ENCODE measurements around the gene FAM169A.
A peak's percentile ranks its signal among the peaks of the same experiment; 100 is the strongest.
"Not testable (repeated sequence)": the region's sequence is repeated elsewhere in the genome, so short reads cannot be mapped to it uniquely, and the experiment has no call there.

Gene FAM169A

GRCh38 chr5:74791669-74792068 is 74.5 kb downstream of the FAM169A start:
- DNase-seq, result not testable (repeated sequence)

GRCh38 chr5:74787424-74787823 is 78.8 kb downstream of the FAM169A start:
- DNase-seq, result no peak

DNA sequence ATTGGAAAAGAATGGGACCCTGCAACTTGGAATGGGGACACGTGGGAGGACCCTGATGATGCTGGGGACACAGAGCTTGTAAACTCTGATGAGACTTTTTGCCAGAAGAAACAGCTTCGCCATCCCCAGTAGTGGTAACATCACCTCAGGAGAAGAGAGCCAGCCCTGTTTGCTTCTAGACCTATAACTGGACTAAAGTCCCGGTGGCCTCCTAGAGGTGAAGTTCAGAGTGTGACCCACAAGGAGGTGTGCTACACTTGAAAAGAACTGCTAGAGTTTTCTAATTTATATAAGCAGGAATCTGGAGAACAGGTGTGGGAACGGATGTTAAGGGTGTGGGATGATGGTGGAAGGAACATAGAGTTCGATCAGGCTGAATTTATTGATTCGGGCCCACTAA is 79.3 kb downstream of the FAM169A start:
- no peak for DNase-seq

DNA sequence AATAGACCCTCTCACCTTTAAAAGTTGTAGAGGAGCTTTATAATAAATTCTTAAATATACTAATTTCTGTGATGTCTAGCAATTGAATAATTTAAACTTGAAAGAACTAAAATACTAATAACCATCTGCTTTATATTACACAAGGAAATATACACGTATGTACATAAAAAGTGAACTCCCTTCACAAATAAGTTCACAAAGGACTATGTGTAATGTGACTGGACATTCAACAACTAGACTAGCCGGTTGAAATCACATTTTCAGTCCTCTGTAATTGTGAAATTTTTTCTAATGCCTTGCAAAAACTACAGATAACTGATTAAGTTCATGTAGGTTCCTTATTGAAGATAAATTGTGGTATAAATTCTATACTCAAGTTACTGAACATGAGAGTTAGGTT is 87.6 kb downstream of the FAM169A start:
- DNase-seq, result no peak

GRCh38 chr5:74772359-74772758 is 93.8 kb downstream of the FAM169A start:
- no peak for DNase-seq

DNA sequence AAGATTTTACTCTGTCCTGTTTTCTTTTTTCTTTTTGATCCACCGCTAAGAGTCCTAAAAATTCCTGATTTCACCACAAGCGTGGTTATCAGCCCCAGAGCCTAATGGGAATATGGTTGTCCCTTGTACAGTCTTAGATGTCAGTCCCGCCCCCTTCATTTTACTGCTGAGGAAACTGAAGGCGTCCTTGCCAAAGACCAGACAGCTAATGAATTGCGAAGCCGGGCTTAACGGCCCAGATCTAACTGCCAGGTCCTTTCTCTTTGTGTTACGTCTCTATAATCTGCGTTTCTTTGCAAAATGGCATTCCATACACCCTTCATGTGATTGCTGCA is 98.6 kb downstream of the FAM169A start:
- DNase-seq, result no peak

DNA sequence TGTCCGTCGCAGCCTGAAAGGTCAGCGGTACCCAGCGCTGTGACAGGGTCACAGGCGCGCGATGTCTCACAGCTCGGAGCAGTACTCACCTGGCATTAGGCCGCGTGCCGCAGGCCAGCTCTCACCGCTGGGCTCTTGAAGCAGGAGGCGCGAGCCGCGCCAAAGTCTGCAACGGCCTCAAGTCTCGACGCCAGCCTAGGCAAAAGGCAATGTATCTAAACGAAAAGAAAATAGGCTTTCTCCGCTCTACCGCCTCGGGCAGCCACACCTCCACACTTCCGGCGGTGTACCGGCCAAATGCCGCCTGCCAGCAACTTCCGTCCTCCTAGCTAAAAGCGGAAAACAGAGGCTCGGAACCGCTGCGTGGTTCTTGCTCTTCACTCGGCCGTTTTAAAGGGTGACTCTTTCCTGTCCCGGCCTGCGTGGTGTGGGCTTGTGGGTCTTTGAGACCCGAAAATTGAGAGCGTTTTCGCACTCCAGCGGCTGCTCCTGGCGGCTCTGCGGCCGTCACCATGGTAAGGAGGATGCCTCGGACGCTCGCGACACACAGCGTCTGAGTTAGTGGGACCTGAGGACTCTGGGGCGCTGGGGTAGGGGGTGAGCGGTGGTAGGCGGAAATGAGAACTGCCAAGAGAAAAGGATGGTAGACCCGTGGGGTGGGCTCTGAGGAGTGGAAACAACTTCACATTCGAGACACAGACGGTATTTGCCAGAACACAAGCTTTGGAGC is 99.2 kb downstream of the FAM169A start, which contains the start of the genes GFM2 and NSA2:
GFM2 (minus strand) TSS at position 269 of the 730 bp plus-strand sequence. CDS start 3,375 bp downstream, outside the sequence.
NSA2 (plus strand) TSS at position 401 of the 730 bp plus-strand sequence; CDS start at position 513, 112 bp downstream.
- DNase-seq, result peak; percentile 92

DNA sequence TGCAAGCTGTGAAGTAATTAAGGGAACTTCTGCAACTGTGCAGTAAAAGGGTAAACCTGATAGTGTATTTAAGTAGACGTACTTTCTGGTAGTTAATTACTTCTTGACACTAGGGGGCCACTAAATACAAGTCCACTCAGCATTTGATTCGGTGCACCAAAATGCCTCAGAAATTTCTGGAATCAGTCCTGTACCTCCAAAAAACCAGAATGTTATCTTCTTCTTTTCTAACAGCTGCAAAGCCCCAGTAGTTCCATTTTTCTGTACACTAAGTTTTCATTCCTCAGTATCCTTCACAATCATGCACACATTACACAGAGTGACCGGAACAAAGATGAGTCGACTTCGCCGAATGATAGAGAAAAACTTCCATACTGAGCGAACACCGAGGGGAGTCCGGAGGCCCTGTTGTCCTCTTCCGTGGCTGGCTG is 99.8 kb downstream of the FAM169A start:
- DNase-seq, result no peak

DNA sequence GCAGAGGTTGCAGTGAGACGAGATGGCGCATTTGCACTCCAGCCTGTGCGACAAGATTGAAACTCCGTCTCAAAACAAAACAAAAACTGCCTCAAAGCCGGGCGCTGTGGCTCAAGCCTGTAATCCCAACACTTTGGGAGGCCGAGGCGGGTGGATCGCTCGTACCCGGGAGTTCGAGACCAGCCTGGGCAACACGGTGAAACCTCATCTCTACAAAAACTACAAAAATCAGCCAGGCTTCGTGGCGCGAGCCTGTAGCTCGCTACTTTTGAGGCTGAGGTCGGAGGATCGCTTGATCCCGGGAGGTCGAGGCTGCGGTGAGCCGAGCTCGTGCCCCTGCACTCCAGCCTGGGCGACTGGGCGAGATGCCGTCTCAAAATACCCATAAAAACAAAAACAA is 100.3 kb downstream of the FAM169A start:
- no peak for DNase-seq

DNA sequence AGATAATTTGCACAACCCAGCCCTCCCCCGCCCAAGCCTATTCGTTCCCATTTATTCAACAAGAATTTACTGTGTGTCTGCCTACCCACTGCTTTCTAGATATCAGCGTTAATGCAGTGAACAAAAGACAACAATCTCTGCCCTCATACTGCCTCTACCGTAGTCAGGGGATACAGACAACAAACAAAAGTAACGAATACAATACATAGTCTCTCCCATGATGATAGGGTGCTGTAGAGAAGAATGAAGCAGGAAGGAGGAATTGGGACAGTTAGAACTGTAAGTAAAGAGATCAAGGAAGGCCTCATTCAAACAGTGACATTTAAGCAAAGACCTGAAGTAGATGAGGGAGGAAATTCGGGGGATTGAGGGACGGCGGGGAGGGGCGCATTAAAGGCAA is 101.0 kb downstream of the FAM169A start:
- DNase-seq, result no peak

GRCh38 chr5:74763504-74763903 is 102.7 kb downstream of the FAM169A start:
- no peak for DNase-seq

- no peak for DNase-seq
These were observed 103.6 kb downstream of the FAM169A start for GRCh38 chr5:74762599-74762998.

- no peak for DNase-seq
These were observed 104.9 kb downstream of the FAM169A start for GRCh38 chr5:74761241-74761640.

DNA sequence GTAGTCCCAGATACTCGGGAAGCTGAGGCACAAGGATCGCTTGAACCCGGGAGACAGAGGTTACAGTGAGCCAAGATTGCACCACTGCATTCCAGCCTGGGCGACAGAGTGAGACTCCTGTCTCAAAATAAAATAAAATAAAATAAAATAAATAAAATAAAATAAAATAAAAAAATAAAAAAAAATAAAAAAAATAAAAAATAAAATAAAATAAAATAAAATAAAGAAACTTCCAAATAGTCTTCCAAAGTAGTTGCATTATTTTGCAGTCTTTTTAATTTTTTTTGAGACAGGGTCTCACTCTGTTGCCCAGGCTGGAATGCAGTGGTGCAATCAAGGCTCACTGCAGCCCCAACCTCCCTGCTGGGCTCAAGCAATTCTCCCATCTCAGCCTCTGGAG is 117.4 kb downstream of the FAM169A start:
- DNase-seq, result not testable (repeated sequence)

- no peak for DNase-seq
These were observed 127.8 kb downstream of the FAM169A start for GRCh38 chr5:74738406-74738805.

- DNase-seq, result no peak
These were observed 129.4 kb downstream of the FAM169A start for GRCh38 chr5:74736759-74737158.
